Right lobe of liver (tissue), 4 donors: ENCODE measurements around the gene HSFY2.
"Not testable (repeated sequence)": the region's sequence is repeated elsewhere in the genome, so short reads cannot be mapped to it uniquely, and the experiment has no call there.

ENCODE experiments used
- POLR2A ChIP-seq: fragments of 450-650 bp; IDR thresholded peaks from one replicate; pipeline ENCODE4 v1.6.1; 2017; ENCODE audit warnings: antibody characterized with exemption, mild to moderate bottlenecking
- TF ChIP-seq, protein P1 (sequence below), 4 donors: fragments of 200-600 bp in 3 of 4; fragments of 450-650 bp in 1 of 4; IDR thresholded peaks; one replicate each; pipeline versions ENCODE4 v1.5.1 to v1.8.0; 2016 to 2022; ENCODE audit warnings: antibody characterized with exemption in 4 of 4, mild to moderate bottlenecking in 2 of 4
- donor health status: DM: no; HTN: no; CAD: no.
- donor health status: DM: no; HTN: no; CAD: no.
- donor health status: DM: no; HTN: yes; CAD: no.

DNA sequence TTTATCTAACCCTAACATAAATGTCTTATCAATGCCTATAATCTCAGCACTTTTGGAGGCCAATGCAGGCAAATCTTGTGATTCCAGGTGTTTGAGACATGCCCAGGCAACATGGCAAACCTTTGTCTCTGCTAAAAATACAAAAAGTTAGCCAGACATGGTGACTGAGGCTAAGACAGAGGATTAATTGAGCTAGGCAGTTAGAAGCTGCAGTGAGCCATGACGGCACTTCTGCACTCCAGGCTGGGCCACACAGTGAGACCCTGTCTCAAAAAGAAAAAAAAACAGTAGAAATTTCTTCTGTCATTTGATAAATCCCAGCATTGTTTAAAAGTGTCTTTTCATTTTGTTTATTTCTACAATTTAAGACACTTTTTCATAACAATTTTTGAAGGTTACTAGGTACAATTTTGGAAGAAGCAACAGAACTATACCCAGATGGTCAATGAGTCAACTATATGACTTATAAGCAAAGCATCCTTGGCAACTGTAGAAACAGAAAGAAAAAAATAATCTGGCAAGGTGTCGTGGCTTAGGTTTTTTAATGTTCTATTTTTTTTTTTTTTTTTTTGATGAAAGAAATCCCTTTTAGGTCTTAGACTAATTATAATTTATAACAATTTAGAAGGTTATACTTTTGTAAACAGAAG, 15.3 kb upstream of the HSFY2 start:
- TF ChIP-seq, protein P1, sequence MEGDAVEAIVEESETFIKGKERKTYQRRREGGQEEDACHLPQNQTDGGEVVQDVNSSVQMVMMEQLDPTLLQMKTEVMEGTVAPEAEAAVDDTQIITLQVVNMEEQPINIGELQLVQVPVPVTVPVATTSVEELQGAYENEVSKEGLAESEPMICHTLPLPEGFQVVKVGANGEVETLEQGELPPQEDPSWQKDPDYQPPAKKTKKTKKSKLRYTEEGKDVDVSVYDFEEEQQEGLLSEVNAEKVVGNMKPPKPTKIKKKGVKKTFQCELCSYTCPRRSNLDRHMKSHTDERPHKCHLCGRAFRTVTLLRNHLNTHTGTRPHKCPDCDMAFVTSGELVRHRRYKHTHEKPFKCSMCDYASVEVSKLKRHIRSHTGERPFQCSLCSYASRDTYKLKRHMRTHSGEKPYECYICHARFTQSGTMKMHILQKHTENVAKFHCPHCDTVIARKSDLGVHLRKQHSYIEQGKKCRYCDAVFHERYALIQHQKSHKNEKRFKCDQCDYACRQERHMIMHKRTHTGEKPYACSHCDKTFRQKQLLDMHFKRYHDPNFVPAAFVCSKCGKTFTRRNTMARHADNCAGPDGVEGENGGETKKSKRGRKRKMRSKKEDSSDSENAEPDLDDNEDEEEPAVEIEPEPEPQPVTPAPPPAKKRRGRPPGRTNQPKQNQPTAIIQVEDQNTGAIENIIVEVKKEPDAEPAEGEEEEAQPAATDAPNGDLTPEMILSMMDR (IDR thresholded peaks at IDR 0.05), result not testable (repeated sequence)
- TF ChIP-seq POLR2A, result not testable (repeated sequence)
